DND-41 (cell line): ENCODE measurements around the gene SLC35A5.

Experiments
- ATAC-seq: fragments of 200-7000 bp; cut with Tn5 transposase; 3 replicates; pipeline ENCODE4 v1.9.1; 2021; ENCODE audit warnings: low read depth; ENCODE audit not compliant: insufficient read depth
- DNase-seq: peaks from one replicate; pipeline ENCODE4 v3.0.0-alpha.2; 2020
- H2AFZ ChIP-seq: 2 replicates; pipeline ENCODE4 v1.6.0; 2012; ENCODE audit warnings: low read depth, low read length
- H3K27ac ChIP-seq: 2 replicates; pipeline ENCODE4 v1.5.1; 2012; ENCODE audit warnings: low read length, inconsistent platforms
- H3K27me3 ChIP-seq: fragments of 200-600 bp; sonication (generic); 2 replicates; pipeline ENCODE4 v1.6.0; 2012; ENCODE audit warnings: low read length, mild to moderate bottlenecking, inconsistent platforms; ENCODE audit not compliant: insufficient read depth, poor library complexity
- H3K36me3 ChIP-seq: 2 replicates; pipeline ENCODE4 v1.5.1; 2012; ENCODE audit warnings: low read length, inconsistent platforms; ENCODE audit not compliant: insufficient read depth
- H3K4me1 ChIP-seq: 2 replicates; pipeline ENCODE4 v1.5.1; 2012; ENCODE audit warnings: mild to moderate bottlenecking, low read length; ENCODE audit not compliant: insufficient read depth
- H3K4me2 ChIP-seq: 2 replicates; pipeline ENCODE4 v1.6.0; 2012; ENCODE audit warnings: mild to moderate bottlenecking, moderate library complexity, low read length, inconsistent platforms; ENCODE audit not compliant: insufficient read depth
- H3K4me3 ChIP-seq, 2 experiments: fragments of 200-600 bp in 1 of 2; shearing (Covaris generic) in 1 of 2; 2 replicates each; pipeline ENCODE4 v1.5.1; 2012 to 2016; ENCODE audit warnings: inconsistent platforms in 2 of 2, low read length in 2 of 2, mild to moderate bottlenecking in 2 of 2, low read depth in 1 of 2, moderate library complexity in 1 of 2
- H3K79me2 ChIP-seq: 2 replicates; pipeline ENCODE4 v1.6.0; 2012; ENCODE audit warnings: low read length, inconsistent platforms; ENCODE audit not compliant: insufficient read depth
- H3K9ac ChIP-seq: 2 replicates; pipeline ENCODE4 v1.6.0; 2012; ENCODE audit warnings: low read depth, mild to moderate bottlenecking, inconsistent platforms, low read length, moderate library complexity
- H3K9me3 ChIP-seq: 2 replicates; pipeline ENCODE4 v1.5.1; 2012; ENCODE audit warnings: low read length, moderate library complexity, mild to moderate bottlenecking, inconsistent platforms; ENCODE audit not compliant: insufficient read depth, severe bottlenecking
- H4K20me1 ChIP-seq: 2 replicates; pipeline ENCODE4 v1.6.0; 2012; ENCODE audit warnings: low read length; ENCODE audit not compliant: insufficient read depth
- CTCF ChIP-seq: IDR thresholded peaks from 2 replicates; pipeline ENCODE4 v1.5.1; 2012; ENCODE audit warnings: borderline replicate concordance, low read length, moderate library complexity, mild to moderate bottlenecking; ENCODE audit not compliant: poor library complexity, severe bottlenecking; ENCODE audit errors: extremely low read depth
- EZH2 ChIP-seq: IDR thresholded peaks from 3 replicates; pipeline ENCODE4 v1.6.1; 2012; ENCODE audit warnings: borderline replicate concordance, low read depth, mild to moderate bottlenecking, moderate library complexity, low read length, inconsistent platforms; ENCODE audit not compliant: severe bottlenecking

Gene SLC35A5

GRCh38 chr3:112610121-112610520, 48.3 kb downstream of the SLC35A5 start:
- Histone ChIP-seq H3K9me3 (no peaks in the 10 kb centered on the region), H3K4me1 (no peaks in the 10 kb centered on the region), H4K20me1 (no peaks in the 10 kb centered on the region), H3K4me2 (no peak overlapping the region), H3K27ac (no peak overlapping the region), H3K9ac (no peak overlapping the region), H3K4me3 (no peak overlapping the region), H3K27me3 (peaks cover 6% of the 10 kb centered on the region), H3K36me3 (no peaks in the 10 kb centered on the region), H2AFZ (no peak overlapping the region), H3K79me2 (no peaks in the 10 kb centered on the region)
- ATAC-seq: no peak
- TF ChIP-seq EZH2 (no peak), CTCF (no peak)
- DNase-seq: no peak

DNA sequence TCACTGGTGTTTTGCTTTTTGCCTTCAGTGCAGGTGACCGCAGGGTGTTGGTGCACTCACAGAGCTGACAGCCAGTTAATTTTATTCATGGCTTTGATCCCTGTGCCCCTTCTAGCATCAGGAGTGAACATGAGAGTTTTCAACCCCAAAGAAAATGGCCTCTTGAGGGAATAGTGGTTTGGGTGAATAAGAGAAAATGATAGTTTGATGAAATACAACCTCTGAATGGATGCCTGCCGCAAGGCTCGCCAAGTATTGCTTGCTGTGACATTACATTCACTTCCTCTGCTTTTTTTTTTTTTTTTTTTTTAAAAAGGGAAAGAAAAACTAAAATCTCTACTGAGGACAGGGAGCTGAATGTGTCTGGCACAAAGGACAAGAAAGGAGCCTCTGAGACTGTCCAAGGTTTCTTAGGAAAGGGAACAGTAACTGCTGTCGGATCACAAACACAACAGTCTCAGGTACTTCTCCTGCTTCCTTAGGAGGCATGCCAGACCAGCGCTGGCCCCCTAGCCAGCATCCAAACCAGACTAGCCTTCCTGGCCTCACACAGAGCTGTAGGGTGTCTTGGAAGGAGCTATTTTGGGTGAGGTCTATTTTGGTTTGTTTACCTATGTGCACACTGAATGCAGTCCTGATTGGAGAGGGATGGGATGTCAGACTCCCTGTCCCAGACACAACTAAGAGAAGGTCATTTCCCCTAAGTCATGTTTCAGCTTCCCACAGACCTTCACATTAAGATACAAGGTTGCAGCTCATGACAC, 50.1 kb downstream of the SLC35A5 start:
- H3K9ac ChIP-seq: no peak overlapping the region
- ATAC-seq (no peak), DNase-seq (no peak)
- no peak overlapping the region for H3K4me3 ChIP-seq
- no peaks in the 10 kb centered on the region for H4K20me1 ChIP-seq
- no peaks in the 10 kb centered on the region for H3K79me2 ChIP-seq
- H3K4me1 ChIP-seq: no peaks in the 10 kb centered on the region
- no peak for TF ChIP-seq EZH2
- no peak for TF ChIP-seq CTCF
- no peak overlapping the region for H2AFZ ChIP-seq
- peaks cover 8% of the 10 kb centered on the region for H3K27me3 ChIP-seq
- no peak overlapping the region for H3K4me2 ChIP-seq
- H3K27ac ChIP-seq: no peak overlapping the region
- H3K9me3 ChIP-seq: no peaks in the 10 kb centered on the region
- H3K36me3 ChIP-seq: no peaks in the 10 kb centered on the region

DNA sequence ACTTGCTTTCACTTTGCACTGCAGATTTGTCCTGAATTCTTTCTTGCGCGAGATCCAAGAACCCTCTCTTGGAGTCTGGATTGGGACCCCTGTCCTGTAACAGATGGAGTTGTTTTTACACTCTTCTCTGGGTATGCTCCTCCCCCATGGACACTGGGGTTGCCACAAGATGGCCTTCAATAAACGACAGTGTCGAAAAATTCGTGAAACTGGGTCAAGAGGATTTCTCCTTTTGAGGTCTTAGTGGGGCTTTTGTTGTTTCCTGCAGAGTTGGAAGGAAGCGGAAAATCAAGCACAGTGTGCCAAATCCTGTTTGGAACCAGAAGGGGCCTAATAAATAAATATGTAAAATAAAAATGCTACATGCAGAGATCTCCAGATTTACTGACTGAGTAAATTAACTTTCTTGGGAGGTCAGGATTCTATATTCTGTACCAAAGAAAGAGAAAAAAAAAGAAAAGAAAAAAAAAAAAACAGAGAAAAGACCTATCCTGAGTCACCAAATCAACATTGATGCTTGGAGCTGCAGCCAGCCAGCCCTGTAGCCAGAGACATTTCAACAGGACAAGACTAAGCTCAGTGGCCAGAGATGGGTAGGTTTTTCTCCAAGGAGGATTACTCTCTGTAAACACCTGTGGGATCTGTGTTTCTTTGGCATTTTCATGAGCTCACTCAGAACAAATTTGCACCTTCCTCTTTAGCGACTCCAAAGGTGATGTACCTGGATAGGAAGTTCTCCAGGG, 54.3 kb downstream of the SLC35A5 start:
- Histone ChIP-seq H3K27ac (no peak overlapping the region), H3K4me1 (no peaks in the 10 kb centered on the region), H2AFZ (no peak overlapping the region), H3K4me2 (no peak overlapping the region), H3K9me3 (no peaks in the 10 kb centered on the region), H3K36me3 (no peaks in the 10 kb centered on the region), H3K27me3 (peaks cover 5% of the 10 kb centered on the region), H4K20me1 (no peaks in the 10 kb centered on the region), H3K9ac (no peak overlapping the region), H3K4me3 (no peak overlapping the region), H3K79me2 (no peaks in the 10 kb centered on the region)
- DNase-seq: no peak
- no peak for ATAC-seq
- no peak for TF ChIP-seq CTCF
- TF ChIP-seq EZH2: no peak
